ENCODE results near the gene TRIM32.

DNA sequence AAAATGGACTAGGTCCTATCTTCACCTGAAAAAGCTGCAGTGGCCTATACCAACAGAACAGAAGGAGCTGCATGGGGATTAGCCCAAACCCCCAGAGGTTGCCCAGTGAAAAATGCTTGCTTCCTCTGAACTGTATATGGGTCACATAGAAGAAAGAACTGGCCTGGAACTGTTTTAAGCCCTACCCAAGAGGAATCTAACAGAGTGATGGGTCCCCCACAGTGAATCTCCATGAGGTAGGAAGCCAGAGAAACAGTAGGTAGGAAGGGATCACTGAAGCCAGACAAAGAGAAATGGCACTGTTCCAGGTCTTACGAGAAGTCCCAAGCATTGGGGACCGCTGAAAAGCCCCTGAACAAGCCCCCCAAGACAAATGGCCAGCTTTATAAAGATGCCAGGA, 28.8 kb upstream of the TRIM32 start:
- TF ChIP-seq, protein P1, sequence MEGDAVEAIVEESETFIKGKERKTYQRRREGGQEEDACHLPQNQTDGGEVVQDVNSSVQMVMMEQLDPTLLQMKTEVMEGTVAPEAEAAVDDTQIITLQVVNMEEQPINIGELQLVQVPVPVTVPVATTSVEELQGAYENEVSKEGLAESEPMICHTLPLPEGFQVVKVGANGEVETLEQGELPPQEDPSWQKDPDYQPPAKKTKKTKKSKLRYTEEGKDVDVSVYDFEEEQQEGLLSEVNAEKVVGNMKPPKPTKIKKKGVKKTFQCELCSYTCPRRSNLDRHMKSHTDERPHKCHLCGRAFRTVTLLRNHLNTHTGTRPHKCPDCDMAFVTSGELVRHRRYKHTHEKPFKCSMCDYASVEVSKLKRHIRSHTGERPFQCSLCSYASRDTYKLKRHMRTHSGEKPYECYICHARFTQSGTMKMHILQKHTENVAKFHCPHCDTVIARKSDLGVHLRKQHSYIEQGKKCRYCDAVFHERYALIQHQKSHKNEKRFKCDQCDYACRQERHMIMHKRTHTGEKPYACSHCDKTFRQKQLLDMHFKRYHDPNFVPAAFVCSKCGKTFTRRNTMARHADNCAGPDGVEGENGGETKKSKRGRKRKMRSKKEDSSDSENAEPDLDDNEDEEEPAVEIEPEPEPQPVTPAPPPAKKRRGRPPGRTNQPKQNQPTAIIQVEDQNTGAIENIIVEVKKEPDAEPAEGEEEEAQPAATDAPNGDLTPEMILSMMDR (conservative IDR thresholded peaks at IDR 0.05; ENCODE audit: low read length), result no peak
- no peak for TF ChIP-seq EZH2phosphoT487 (IDR thresholded peaks at IDR 0.05; ENCODE audit: borderline replicate concordance)

Measured in Loucy (cell line).